ENCODE measurements around the gene ZNF548.
"Not testable (repeated sequence)": the region's sequence is repeated elsewhere in the genome, so short reads cannot be mapped to it uniquely, and the experiment has no call there.

ZNF548 gene

DNA sequence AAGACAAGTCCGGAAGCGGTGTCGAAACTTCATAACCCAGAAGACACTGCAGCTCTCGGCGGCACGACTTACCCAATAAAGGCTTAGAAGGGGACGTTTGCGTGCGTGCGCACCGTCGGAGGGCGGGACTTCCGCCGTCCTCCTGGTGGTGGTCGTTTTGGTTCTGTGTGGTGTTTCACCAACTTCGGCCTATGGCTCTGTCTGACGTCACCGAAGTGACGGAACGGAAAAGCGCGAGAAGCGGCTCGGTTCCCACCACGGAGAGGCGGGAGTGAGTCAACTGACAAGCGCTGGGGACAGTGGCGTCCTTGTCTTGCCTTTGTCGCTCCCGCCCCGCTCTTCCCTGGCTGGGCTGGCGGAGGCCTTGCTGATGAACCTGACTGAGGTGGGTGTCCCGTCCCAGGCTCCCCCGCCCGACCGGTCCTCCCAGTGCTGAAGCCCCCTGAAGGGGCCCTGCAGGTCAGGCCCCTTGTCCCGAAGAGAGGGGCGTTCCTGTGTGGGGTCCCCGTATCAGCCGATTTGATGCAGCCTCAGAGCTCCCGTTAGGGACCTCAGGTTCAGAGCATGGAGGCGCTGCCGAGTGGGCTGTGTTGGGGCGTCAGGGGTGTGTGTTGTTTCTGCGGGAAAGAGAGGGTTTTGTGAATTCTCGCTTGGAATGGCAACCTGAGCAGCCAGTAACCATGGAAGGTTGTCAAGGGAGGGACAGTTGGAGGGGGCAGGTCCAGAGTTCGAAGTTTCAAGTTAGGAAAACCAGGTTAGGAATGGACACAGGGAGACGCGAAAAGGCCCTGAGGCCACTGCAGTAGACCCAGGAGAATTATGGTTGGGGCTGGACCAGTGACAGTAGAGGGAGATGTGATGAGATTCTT lies at the start of gene ZNF548:
ZNF548 (plus strand) TSS at position 125 of the 869 bp plus-strand sequence; CDS start at position 371, 246 bp downstream.
- peak; percentile 100 for DNase-seq (ENCODE audit: low read depth, low spot score)

DNA sequence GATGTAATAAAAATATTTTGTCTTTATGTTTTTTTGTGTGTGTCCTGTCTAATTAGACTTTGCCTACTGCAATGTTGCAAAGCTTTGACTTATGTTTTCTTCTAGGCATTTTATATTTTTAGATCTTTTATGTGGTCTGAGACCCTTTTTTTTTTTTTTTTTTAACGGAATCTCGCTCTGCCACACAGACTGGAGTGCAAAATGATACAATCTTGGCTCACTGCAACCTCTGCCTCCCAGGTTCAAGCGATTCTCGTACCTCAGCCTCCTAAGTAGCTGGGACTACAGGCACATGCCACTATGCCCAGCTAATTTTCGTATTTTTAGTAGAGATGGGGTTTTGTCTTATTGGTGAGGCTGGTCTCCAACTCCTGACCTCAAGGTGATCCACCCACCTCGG lies 47.1 kb upstream of the ZNF548 start:
- DNase-seq (ENCODE audit: low read depth, low spot score), result no peak

DNA sequence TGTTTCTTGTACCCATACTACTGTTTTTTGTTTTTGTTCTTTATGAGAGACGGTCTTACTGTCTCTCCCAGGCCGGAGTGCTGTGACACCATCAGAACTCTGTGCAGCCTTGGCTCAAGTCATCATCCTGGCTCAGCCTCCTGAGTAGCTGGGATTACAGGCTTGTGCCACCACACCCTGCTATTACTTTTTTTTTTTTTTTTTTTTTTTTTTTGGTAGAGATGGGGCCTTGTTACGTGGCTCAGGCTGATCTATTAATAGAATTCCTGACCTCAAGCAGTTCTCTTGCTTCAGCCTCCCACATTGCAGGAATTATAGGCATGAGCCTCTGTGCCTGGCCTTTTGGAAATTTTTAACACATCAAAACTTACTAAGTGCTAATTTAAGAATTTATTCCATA lies 41.5 kb upstream of the ZNF548 start:
- no peak for DNase-seq (ENCODE audit: low read depth, low spot score)

DNA sequence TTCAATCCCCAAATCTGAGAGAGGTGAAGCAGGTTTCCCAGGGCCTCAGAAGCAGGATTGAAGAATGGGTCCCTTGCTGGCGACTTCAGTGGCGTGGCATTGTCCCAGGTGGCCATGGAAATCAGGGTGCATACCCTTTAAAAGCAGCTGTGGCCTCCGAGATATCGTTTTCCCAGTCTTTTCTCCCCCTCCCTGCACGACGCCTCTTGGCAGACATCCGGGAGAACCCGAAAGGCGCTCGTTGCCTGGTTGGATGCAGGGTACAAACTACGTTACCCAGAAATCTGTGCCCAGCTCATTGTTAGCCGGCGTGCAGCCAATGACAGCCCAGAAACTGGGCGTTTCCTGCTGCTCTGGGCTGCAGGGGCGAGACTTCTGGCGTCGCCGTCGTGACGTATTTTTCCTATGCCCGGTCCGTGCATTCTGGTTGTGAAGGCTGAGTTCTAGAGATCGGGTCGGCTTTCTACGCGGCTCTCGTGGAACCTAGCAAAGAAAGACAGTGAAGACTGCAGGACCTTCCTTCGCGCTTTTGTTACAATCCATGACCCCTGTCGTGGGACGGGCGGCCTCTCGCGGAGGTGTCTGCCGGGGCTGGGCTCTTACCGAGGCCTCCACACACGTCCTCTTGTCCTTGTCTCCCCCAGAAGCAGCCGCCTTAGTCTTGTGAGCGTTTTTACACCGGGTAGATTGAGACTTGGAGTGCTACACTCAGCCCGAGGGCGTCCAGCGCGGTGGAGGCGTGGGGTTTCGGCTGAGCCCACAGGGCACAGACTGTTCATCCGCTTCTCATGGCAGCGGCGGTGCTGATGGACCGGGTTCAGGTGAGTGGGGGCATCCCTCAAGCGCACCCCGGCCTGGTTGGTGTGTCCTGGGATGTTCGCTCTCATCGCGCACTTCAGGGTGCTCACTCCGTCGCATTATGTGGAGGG lies 38.5 kb upstream of the ZNF548 start, which contains the start of gene ZNF304:
ZNF304 (plus strand) TSS at position 395 of the 929 bp plus-strand sequence; CDS start at position 789, 394 bp downstream.
- peak; percentile 98 for DNase-seq (ENCODE audit: low read depth, low spot score)

DNA sequence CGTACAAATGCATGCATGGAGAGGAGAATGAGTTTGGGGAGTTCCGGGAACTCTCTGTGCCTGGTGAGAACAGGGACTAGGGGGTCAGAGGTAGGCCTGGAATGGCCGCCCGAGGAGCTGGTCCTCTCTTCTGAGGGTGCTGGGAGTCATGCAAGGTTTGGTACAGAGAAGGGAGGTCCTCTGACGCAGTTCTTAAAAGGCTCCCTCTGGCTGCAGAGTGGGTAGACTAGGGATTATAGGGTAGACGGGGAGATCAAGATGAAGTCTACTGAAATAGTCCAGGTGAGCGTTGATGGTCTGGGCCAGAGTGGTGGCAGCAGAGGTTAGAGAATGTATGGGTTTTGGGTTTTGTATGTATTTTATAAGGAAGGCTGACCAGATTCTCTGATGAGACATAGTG lies 37.8 kb upstream of the ZNF548 start:
- DNase-seq (ENCODE audit: low read depth, low spot score), result peak; percentile 12

DNA sequence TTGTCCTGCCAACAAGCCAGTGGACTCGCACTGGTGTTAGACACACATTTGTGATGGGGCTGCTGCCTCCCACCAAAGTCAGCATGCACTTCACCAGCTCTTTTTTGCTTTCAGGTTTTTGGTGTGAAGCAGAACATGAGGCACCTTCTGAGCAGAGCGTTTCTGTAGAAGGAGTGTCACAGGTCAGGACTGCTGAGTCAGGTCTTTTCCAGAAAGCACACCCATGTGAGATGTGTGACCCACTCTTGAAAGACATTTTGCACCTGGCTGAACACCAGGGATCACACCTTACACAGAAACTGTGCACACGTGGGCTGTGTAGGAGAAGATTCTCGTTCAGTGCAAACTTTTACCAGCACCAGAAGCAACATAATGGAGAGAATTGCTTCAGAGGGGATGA lies 33.7 kb upstream of the ZNF548 start:
- DNase-seq (ENCODE audit: low read depth, low spot score), result no peak

DNA sequence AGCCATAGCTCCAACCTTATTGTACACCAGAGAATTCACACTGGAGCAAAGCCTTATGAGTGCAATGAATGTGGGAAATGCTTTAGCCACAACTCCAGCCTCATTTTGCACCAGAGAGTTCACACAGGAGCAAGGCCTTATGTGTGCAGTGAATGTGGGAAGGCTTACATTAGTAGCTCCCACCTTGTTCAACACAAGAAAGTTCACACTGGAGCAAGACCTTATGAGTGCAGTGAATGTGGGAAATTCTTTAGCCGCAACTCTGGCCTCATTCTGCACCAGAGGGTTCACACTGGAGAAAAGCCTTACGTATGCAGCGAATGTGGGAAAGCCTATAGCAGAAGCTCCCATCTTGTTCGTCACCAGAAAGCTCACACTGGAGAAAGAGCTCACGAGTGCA lies 32.2 kb upstream of the ZNF548 start:
- no peak for DNase-seq (ENCODE audit: low read depth, low spot score)

DNA sequence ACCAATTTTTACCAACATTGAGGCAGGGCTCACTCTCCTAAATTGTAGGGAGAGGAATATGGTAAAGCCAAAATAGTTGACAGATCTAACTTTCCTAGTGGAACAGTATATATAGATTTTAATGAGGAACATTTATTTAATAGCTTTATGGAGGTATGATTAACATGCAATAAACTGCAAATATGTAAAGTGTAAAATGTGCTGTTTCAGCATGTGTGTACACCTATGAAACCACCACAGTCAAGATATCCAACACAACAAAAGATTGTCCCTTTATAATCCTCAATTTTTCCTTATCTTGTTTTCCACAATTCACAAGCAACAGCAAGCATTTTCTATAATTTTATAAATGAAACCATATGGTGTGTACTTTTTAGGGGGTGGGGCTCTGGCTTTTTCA lies 30.4 kb upstream of the ZNF548 start:
- no peak for DNase-seq (ENCODE audit: low read depth, low spot score)

DNA sequence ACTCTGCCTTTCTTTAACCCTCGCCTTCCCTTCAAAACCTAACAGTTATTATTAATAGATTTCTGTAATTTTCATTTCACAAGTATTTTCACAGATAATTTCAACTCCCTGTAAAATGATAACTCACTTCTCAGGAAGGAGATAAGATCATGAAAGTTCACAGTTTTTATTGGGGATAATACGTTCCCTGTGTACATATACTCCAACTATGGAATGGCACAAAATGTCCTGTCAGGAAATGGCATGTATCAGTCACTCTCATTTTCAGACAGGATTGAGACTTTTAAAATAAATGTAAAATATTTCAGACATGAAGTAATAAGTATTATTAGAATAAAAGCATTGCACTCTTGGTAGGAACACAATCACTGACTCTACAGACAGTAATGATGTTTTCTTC lies 27.2 kb upstream of the ZNF548 start:
- DNase-seq (ENCODE audit: low read depth, low spot score), result no peak

DNA sequence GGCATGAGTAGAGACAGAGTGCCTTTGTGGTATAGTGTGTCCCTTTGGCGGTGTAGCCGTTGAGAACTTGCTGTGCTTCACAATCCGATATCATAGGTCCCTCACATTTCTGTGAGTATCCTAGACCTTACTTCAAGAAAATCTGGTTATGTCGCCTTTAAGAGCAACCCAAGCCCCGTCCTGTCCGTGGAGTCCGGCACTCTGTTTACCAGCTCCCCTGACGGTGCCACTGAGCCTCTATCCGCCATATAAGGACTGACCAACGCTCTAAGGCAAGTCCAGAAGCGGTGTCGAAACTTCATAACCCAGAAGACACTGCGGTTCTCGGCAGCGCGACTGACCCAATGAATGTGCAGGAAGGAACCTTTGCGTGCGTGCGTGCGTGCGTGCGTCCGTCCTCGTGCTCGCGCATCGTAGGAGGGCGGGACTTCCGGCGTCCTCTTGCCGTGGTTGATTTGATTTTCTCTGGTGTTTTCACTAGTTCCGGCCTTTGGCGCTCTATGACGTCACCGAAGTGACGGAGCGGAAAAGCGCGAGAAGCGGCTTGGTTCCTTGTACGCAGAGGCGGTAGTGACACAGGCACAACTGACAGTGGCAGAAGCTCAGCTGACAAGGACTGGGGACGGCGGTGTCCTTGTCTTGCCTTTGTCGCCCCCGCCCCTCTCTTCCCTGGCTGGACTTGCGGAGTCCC lies 26.5 kb upstream of the ZNF548 start, which contains the start of the genes TRAPPC2B and ZNF547:
TRAPPC2B (plus strand) TSS at position 555 of the 691 bp plus-strand sequence. CDS start 1,283 bp downstream, outside the sequence.
ZNF547 (plus strand) TSS at position 555 of the 691 bp plus-strand sequence. CDS start 5,005 bp downstream, outside the sequence.
- DNase-seq (ENCODE audit: low read depth, low spot score), result peak; percentile 100

DNA sequence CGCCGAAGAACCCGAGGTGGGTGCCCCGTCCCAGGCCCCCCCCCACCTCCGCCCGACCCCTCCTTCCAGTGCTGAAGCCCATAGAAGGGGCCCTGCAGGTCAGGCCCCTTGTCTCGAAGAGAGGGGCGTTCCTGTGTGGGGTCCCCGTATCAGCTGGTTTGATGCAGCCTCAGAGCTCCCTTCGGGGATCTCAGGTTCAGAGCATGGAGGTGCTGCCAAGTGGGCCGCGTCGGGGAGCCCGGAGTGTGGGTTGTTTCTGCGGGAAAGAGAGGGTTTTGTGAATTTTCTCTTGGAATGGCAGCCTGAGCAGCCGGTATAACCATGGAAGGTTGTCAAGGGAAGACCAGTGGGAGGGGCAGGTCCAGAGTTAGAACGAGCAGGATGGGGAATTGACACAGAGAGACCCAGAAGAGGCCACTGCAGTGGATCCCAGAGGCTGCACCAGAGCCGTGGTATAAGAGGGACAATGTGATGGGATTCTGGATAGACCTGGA lies 25.9 kb upstream of the ZNF548 start:
- DNase-seq (ENCODE audit: low read depth, low spot score), result peak; percentile 45

DNA sequence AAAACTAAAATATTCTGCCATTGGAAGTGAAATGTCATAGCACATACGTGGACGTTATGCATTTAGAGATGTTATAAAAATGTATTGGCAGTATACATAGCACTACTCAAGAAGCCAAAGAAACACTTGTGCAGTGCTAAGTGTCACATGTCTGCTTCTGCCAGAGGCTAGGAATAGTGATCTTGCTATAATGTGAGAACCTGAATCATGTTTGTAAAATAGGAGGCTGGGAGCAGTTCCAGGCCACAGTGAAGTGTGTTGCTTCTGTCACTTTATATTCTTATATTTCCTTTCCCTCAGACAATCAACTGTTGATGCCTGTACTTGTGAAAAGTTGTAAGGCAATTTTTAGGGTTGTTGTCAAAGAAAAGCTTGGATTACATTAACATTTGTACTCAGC lies 22.9 kb upstream of the ZNF548 start:
- no peak for DNase-seq (ENCODE audit: low read depth, low spot score)

DNA sequence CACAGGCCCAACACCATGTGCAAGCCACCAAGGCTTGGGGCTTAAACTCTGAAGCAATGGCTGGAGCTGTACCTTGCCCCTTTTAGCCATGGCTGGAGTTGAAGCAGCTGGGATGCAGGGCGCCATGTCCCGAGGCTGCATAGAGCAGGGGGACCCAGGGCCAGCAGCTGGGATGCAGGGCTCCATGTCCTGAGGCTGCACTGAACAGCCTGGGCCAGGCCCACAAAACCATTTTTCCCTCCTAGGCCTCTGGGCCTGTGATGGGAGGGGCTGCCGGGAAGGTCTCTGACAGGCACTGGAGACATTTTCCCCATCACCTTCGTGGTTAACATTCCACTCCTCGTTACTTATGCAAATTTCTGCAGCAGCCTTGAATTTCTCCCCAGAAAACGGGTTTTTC lies 15.5 kb upstream of the ZNF548 start:
- DNase-seq (ENCODE audit: low read depth, low spot score), result no peak

DNA sequence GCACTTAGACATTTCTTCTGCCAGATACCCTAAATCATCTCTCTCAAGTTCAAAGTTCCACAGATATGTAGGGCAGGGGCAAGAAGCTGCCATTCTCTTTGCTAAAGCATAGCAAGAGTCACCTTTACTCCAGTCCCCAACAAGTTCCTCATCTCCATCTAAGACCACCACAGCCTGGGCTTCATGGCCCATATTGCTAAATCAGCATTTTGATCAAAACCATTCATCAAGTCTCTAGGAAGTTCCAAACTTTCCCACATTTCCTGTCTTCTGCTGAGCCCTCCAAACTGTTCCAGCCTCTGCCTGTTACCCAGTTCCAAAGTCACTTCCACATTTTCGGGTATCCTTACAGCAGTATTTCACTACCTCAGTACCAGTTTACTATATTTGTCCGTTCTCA lies 15.0 kb upstream of the ZNF548 start:
- DNase-seq (ENCODE audit: low read depth, low spot score), result not testable (repeated sequence)

DNA sequence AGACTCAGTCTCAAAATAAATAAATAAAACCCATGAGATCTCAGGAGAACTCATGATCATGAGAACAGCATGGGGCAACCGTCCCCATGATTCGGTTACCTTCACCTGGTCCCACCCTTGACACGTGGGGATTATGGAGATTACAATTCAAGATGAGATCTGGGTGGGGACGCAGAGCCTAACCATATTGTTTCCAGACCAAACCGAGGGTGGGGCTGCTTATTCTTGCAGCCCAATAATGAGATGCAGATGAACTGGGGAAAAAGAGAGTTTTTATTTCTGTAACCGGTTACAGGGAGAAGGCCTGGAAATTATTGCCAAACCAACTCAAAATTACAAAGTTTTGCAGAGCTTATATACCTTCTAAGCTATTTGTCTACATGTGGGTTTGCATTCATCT lies 13.5 kb upstream of the ZNF548 start:
- no peak for DNase-seq (ENCODE audit: low read depth, low spot score)

DNA sequence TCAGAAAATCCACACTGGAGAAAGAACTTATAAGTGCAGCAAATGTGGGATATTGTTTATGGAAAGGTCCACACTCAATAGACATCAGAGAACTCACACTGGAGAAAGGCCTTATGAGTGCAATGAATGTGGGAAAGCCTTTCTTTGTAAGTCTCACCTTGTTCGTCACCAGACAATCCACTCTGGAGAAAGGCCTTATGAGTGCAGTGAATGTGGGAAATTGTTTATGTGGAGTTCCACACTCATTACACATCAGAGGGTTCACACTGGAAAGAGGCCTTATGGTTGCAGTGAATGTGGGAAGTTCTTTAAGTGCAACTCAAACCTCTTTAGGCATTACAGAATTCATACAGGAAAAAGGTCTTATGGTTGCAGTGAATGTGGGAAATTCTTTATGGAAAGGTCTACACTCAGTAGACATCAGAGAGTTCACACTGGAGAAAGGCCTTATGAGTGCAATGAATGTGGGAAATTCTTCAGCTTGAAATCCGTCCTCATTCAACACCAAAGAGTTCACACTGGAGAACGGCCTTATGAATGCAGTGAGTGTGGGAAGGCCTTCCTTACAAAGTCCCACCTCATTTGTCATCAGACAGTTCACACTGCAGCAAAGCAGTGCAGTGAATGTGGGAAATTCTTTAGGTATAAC lies 12.0 kb upstream of the ZNF548 start:
- no peak for DNase-seq (ENCODE audit: low read depth, low spot score)

DNA sequence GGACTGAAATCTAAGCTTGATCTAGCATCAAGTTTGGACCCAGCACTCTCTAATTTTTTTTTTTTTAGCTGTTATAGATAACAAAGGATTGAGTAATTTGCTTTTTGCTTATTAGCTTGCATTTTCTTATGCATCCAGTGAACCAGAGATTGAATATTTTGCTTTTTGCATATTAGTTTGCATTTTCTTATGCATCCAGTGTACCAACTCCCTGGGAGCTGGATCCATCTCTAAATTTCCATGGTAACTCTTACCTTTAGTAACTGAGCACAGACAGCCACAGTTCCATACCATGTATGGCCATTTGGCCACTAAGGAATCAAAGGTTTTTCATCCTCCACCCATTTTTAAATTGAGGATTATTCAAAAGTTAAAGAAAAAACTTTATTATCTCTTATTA lies 8.7 kb upstream of the ZNF548 start:
- no peak for DNase-seq (ENCODE audit: low read depth, low spot score)

DNA sequence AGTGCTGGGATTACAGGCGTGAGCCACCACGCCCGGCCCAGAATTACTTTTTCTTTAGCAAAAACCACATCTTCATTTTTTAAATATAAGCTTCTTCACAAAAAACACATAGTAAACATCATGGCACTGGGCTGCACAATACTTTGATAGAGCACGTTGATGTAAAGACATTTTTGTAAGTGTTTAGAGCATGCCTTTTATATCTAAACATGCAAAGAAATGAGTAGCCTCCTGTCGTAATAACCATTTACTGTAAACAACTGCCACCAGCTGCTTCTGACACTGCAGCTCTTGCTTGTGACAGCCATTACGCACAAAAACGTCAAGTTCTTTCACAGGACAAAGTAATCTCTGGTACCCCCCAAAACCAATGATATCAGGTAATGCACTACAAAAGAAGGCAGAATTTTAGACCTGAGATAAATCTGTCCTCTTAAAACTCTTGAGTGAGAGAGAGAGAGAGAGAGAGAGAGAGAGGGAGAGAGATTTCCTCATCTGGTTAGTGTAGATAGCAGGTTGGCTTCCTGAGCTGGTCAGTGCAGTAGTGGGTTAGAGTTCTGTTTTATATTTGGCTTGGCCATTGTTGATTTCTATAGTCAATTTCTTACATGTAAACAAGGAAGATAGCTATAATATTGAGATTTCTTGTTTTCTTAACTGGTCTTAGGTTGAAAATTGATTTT lies 6.7 kb upstream of the ZNF548 start:
- DNase-seq (ENCODE audit: low read depth, low spot score), result no peak

DNA sequence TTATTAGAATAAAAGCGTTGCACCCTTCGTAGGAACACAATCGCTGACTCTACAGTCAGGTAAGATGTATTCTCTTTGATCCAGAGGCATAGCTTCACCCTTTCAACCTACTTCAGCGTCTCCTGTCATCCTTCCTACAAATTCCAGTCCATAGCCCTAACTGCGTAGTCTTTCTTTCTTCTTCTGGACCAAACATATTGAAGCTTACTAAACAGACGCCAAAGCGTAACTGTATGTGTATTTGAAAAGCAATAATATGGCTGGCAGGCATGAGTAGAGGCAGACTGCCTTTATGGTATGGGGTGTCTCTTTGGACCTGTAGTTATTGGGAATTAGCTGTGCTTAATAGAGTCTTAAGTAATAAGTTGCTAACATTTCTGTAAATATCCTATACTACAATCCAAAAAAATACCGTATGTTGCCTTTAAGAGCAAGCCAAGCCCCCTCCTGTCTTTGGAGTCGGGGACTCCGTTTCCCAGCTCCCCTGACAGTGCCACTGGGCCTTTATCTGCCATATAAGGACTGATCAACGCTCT lies 392 bp upstream of the ZNF548 start:
- DNase-seq (ENCODE audit: low read depth, low spot score), result no peak

DNA sequence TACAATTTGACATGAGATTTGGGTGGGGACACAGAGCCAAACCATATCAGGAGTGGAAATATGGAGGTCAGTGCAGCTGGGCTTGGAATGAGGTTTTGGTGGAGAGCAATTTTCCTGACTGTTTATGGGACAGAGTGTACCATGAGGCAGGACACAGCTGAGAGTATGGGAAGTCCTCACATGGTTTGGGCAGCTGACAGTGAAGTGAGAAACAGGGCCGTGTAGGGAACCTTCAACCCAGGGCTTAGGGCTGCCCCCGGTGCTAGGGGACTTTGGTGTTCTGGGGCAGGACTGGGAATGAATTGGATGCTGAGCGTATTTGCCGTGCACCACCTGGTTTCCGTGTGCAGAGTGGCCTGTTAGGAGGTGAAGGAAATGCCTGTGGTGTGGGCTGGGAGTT lies 6.1 kb downstream of the ZNF548 start:
- DNase-seq (ENCODE audit: low read depth, low spot score), result no peak

All from astrocyte of the hippocampus (primary cell).